ENCODE results near the gene MIER3.

MIER3 gene

DNA sequence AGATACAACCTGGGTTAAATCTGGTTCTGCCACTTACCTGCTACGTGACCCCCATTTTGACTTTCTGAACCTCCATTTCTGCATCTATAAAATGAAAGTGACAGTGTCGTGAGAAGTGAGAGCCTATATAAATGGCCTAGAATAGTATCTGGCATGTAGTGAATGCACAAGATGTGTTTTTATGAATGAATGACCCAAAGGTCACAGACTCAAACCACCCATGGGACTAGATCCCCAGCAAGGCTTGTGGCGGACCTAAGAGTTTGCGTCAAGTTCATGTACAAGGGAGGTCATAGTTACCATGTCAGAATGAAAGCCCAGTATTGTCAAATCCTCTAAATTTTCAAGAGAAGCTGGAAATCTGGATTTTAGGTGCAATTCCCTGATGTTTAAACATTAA, 53.7 kb downstream of the MIER3 start:
- DNase-seq (ENCODE audit: low read depth): no peak

DNA sequence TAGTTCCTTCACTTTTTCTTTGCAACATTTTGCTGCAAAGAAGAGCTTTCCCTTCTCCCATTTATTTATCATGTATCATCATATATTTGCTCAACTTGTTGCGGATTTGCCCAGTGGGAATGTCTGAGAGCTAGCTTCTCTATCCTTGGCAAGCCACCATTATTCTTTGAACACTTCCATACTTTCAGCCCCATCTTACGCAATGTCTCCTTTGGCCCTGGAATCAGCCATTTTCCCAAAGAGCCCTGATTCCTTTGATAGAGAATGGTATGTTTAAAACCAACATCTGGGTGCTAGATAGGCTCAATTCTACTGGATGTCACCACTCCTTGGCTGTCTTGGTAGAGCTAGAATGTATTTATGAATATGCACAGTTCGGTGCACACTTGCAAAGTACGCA, 55.2 kb downstream of the MIER3 start:
- DNase-seq (ENCODE audit: low read depth): no peak

GRCh38 chr5:56893251-56893951, 58.5 kb downstream of the MIER3 start:
- DNase-seq (ENCODE audit: low read depth): no peak

- DNase-seq (ENCODE audit: low read depth): no peak
Measured at GRCh38 chr5:56881571-56881970, 70.4 kb downstream of the MIER3 start.

DNA sequence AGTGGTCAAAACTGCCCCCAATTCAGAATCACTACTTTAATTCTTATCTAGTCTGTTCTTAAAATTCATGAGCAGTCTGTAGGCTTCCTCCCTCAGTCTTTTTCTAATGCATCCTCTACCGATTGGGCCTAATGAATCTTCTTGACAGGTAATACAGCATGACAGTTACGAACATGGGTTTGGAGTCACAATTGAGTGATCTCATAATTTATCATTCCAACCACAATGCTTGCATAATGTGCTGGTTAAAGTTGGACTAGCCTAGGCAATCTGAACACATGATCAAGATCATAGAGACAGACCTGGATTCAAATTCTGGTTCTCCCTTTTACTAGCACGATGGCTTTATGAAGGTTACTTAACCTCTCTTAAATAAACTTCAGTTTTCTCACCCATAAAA, 75.6 kb downstream of the MIER3 start:
- no peak for DNase-seq (ENCODE audit: low read depth)

DNA sequence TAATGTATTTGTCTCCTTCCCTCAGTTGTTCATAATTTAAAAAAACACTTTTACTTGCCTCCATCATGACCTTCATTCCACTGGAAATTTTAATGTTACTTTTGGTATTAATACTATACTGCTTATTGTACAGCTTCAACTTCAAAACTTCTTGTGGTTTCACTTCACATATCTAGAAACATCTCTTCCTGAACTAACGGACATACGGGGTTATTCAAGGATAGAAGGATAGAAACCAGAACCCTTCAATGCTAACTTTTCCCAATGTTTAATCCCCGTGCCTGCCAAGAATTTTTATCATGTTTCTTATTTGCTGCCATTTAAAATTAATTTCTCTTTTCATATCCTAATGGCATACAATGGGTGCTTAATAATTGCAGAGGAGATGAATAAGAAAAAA, 78.9 kb downstream of the MIER3 start:
- DNase-seq (ENCODE audit: low read depth): no peak

DNA sequence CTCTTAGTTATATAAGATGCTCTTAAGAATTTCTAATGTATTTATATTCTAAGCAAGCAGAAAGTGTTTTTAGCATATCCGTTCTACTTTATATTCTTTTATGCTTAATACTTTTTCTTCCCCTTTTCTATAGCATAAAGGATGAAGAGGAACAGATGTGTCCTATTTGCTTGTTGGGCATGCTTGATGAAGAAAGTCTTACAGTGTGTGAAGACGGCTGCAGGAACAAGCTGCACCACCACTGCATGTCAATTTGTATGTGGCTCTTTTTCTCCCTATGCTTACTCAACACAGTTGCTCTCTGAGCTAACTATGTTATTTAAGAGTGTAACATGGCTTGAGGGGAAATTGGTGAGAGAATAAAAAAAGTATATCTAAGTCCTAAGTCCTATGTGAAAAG, 80.1 kb downstream of the MIER3 start:
- no peak for DNase-seq (ENCODE audit: low read depth)
